Rectal smooth muscle tissue (tissue), 1 donor: ENCODE measurements around the gene ARTN.

Experiments
- H3K27ac ChIP-seq: one replicate; pipeline ENCODE4 v1.7.0; 2013; ENCODE audit warnings: low read depth, low read length, inconsistent platforms
- H3K27me3 ChIP-seq: one replicate; pipeline ENCODE4 v1.7.0; 2013; ENCODE audit warnings: low read length; ENCODE audit not compliant: control insufficient read depth, insufficient read depth
- H3K36me3 ChIP-seq: one replicate; pipeline ENCODE4 v1.7.0; 2013; ENCODE audit warnings: low read length; ENCODE audit not compliant: control insufficient read depth, insufficient read depth
- H3K4me1 ChIP-seq: one replicate; pipeline ENCODE4 v1.7.0; 2013; ENCODE audit warnings: low read length; ENCODE audit not compliant: control insufficient read depth, insufficient read depth
- H3K4me3 ChIP-seq: one replicate; pipeline ENCODE4 v1.7.0; 2013; ENCODE audit warnings: low read length
- H3K9ac ChIP-seq: one replicate; pipeline ENCODE4 v1.7.0; 2013; ENCODE audit warnings: low read length

Gene ARTN

DNA sequence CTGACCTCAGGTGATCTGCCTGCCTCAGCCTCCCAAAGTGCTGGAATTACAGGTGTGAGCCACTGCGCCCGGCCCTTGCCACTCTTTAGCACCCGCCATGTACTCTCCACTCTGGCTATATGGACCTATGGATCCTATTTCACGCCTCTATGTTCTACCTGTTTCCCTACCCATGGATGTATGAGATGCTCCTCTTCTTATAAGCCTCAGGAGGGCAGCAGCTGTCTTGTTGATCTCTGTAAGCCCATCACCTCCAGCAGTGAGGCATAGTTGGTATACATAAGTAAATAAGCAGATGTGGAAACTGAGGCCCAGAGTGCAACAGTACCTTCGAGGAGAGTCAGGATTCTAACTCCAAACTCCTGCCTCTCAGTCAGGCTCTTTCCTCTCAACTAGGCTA lies 24.7 kb upstream of the ARTN start:
- Histone ChIP-seq H3K36me3 (peaks cover 2% of the 10 kb centered on the region), H3K27ac (no peak overlapping the region), H3K27me3 (no peaks in the 10 kb centered on the region), H3K4me1 (peaks cover 10% of the 10 kb centered on the region), H3K9ac (no peak overlapping the region), H3K4me3 (no peak overlapping the region)

- no peak overlapping the region for H3K9ac ChIP-seq
- peaks cover 10% of the 10 kb centered on the region for H3K4me1 ChIP-seq
- no peak overlapping the region for H3K4me3 ChIP-seq
- H3K36me3 ChIP-seq = peaks cover 2% of the 10 kb centered on the region
- no peak overlapping the region for H3K27ac ChIP-seq
- no peaks in the 10 kb centered on the region for H3K27me3 ChIP-seq
Observed at GRCh38 chr1:43910343-43910742, 23.3 kb upstream of the ARTN start.

- Histone ChIP-seq H3K36me3 (peaks cover 2% of the 10 kb centered on the region), H3K27ac (peak overlapping the region; percentile 18), H3K27me3 (no peaks in the 10 kb centered on the region), H3K4me3 (no peak overlapping the region), H3K4me1 (peaks cover 10% of the 10 kb centered on the region), H3K9ac (no peak overlapping the region)
Observed at GRCh38 chr1:43912607-43913006, 21.0 kb upstream of the ARTN start.

- no peak overlapping the region for H3K4me3 ChIP-seq
- H3K9ac ChIP-seq = no peak overlapping the region
- H3K27ac ChIP-seq = peak overlapping the region; percentile 12
- no peaks in the 10 kb centered on the region for H3K27me3 ChIP-seq
- peaks cover 2% of the 10 kb centered on the region for H3K36me3 ChIP-seq
- H3K4me1 ChIP-seq = peaks cover 10% of the 10 kb centered on the region
Observed at GRCh38 chr1:43913051-43913501, 20.5 kb upstream of the ARTN start.

- Histone ChIP-seq H3K36me3 (peaks cover 2% of the 10 kb centered on the region), H3K27me3 (no peaks in the 10 kb centered on the region), H3K9ac (no peak overlapping the region), H3K27ac (no peak overlapping the region), H3K4me3 (no peak overlapping the region), H3K4me1 (peaks cover 10% of the 10 kb centered on the region)
Observed at GRCh38 chr1:43913666-43914360, 19.8 kb upstream of the ARTN start.

- Histone ChIP-seq H3K4me3 (no peak overlapping the region), H3K27ac (no peak overlapping the region), H3K27me3 (no peaks in the 10 kb centered on the region), H3K9ac (no peak overlapping the region), H3K36me3 (no peaks in the 10 kb centered on the region), H3K4me1 (peaks cover 10% of the 10 kb centered on the region)
Observed at GRCh38 chr1:43914576-43915525, 18.8 kb upstream of the ARTN start.

DNA sequence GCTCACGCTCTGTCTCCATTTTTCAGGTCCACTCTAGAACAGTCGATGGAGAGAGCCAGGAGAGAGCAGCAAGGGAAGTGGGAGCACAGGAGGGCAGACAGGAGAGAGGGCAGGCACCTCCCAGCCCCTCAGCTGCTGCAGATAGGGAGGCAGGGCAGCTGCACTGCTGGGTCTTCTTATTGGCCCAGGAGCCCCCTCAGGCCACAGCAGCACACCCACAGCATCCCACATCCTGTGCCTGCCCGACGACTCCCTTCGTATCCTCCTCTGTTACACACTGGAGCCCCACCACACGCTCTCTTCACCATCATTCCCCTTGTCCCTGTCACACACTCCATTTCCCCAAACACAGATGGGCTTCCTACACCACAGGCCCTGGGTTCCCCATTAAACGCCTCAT lies 13.7 kb upstream of the ARTN start:
- H3K27ac ChIP-seq = no peak overlapping the region
- H3K27me3 ChIP-seq = no peaks in the 10 kb centered on the region

GRCh38 chr1:43921022-43921421 lies 12.6 kb upstream of the ARTN start:
- no peak overlapping the region for H3K27ac ChIP-seq
- H3K4me3 ChIP-seq = no peak overlapping the region
- H3K36me3 ChIP-seq = no peaks in the 10 kb centered on the region
- H3K4me1 ChIP-seq = no peaks in the 10 kb centered on the region
- H3K9ac ChIP-seq = no peak overlapping the region
- no peaks in the 10 kb centered on the region for H3K27me3 ChIP-seq

More for the DNA sequence above, 13.7 kb upstream of the ARTN start:
- H3K36me3 ChIP-seq = no peaks in the 10 kb centered on the region
- no peaks in the 10 kb centered on the region for H3K4me1 ChIP-seq
- H3K9ac ChIP-seq = no peak overlapping the region
- H3K4me3 ChIP-seq = no peak overlapping the region

- H3K27me3 ChIP-seq = no peaks in the 10 kb centered on the region
- H3K9ac ChIP-seq = no peak overlapping the region
- no peak overlapping the region for H3K27ac ChIP-seq
- no peaks in the 10 kb centered on the region for H3K36me3 ChIP-seq
- H3K4me3 ChIP-seq = no peak overlapping the region
- H3K4me1 ChIP-seq = no peaks in the 10 kb centered on the region
Observed at GRCh38 chr1:43924516-43924915, 9.1 kb upstream of the ARTN start.

- Histone ChIP-seq H3K4me3 (no peak overlapping the region), H3K27me3 (no peaks in the 10 kb centered on the region), H3K4me1 (no peaks in the 10 kb centered on the region), H3K27ac (no peak overlapping the region), H3K9ac (no peak overlapping the region), H3K36me3 (no peaks in the 10 kb centered on the region)
Observed at GRCh38 chr1:43925846-43926245, 7.8 kb upstream of the ARTN start.

DNA sequence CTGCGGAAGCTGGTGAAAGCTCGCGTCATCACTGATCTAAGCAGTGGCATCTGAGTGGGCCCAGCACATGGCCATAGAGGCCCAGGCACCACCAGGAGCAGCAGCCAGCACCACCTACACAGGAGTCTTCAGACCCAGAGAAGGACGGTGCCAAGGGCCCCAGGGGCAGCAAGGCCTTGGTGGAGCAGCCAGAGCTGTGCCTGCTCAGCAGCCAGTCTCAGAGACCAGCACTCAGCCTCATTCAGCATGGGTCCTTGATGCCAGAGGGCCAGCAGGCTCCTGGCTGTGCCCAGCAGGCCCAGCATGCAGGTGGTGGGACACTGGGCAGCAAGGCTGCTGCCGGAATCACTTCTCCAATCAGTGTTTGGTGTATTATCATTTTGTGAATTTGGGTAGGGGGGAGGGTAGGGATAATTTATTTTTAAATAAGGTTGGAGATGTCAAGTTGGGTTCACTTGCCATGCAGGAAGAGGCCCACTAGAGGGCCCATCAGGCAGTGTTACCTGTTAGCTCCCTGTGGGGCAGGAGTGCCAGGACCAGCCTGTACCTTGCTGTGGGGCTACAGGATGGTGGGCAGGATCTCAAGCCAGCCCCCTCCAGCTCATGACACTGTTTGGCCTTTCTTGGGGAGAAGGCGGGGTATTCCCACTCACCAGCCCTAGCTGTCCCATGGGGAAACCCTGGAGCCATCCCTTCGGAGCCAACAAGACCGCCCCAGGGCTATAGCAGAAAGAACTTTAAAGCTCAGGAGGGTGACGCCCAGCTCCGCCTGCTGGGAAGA lies 3.2 kb upstream of the ARTN start:
- Histone ChIP-seq H3K27ac (no peak overlapping the region), H3K36me3 (no peaks in the 10 kb centered on the region), H3K27me3 (no peaks in the 10 kb centered on the region), H3K4me3 (no peak overlapping the region), H3K9ac (no peak overlapping the region), H3K4me1 (no peaks in the 10 kb centered on the region)

GRCh38 chr1:43930949-43931275 lies 2.7 kb upstream of the ARTN start:
- H3K9ac ChIP-seq = no peak overlapping the region
- no peaks in the 10 kb centered on the region for H3K27me3 ChIP-seq
- peaks cover 3% of the 10 kb centered on the region for H3K4me1 ChIP-seq
- H3K36me3 ChIP-seq = no peaks in the 10 kb centered on the region
- H3K4me3 ChIP-seq = no peak overlapping the region
- H3K27ac ChIP-seq = no peak overlapping the region
